GM23248 (cell line): ENCODE results near the gene MTREX. TPM values are rescaled to one million over a fixed set of nuclear protein-coding genes. Genes with fewer than 3 reads are reported as not detected.

Experiments used
- DNase-seq: peaks from one replicate; pipeline ENCODE4 v3.0.0-alpha.2; 2015
- H2AFZ ChIP-seq: fragments of 200-600 bp; sonication (generic); 2 replicates; pipeline ENCODE4 v1.6.1; 2016; ENCODE audit warnings: antibody characterized with exemption
- H3F3A ChIP-seq: fragments of 200-600 bp; sonication (generic); 2 replicates; pipeline ENCODE4 v1.6.1; 2016; ENCODE audit warnings: mild to moderate bottlenecking, antibody characterized with exemption, mixed run types; ENCODE audit not compliant: insufficient read depth
- H3K27ac ChIP-seq: fragments of 200-600 bp; sonication (generic); 2 replicates; pipeline ENCODE4 v1.5.1; 2016; ENCODE audit warnings: mild to moderate bottlenecking
- H3K27me3 ChIP-seq: fragments of 200-600 bp; sonication (generic); replicated peaks from 2 replicates; pipeline ENCODE4 v1.6.1; 2016; ENCODE audit warnings: mild to moderate bottlenecking; ENCODE audit not compliant: insufficient read depth
- H3K36me3 ChIP-seq: fragments of 200-600 bp; sonication (generic); 2 replicates; pipeline ENCODE4 v1.6.1; 2016; ENCODE audit warnings: low read depth, mild to moderate bottlenecking
- H3K4me1 ChIP-seq: fragments of 200-600 bp; sonication (generic); 2 replicates; pipeline ENCODE4 v1.6.1; 2016; ENCODE audit warnings: mild to moderate bottlenecking; ENCODE audit not compliant: insufficient read depth
- H3K4me2 ChIP-seq: fragments of 200-600 bp; sonication (generic); one replicate; pipeline ENCODE4 v1.6.1; 2016; ENCODE audit warnings: mild to moderate bottlenecking; ENCODE audit not compliant: unreplicated experiment
- H3K4me3 ChIP-seq: fragments of 200-600 bp; sonication (generic); 2 replicates; pipeline ENCODE4 v1.5.1; 2016; ENCODE audit warnings: mild to moderate bottlenecking
- H3K79me2 ChIP-seq: fragments of 200-600 bp; sonication (generic); 2 replicates; pipeline ENCODE4 v1.6.1; 2016; ENCODE audit warnings: mild to moderate bottlenecking; ENCODE audit not compliant: insufficient read depth
- H3K9ac ChIP-seq: fragments of 200-600 bp; sonication (generic); 2 replicates; pipeline ENCODE4 v1.6.1; 2016; ENCODE audit warnings: mild to moderate bottlenecking
- H3K9me2 ChIP-seq: fragments of 200-600 bp; sonication (generic); 2 replicates; pipeline ENCODE4 v1.6.1; 2016; ENCODE audit warnings: mixed run types, mild to moderate bottlenecking, moderate library complexity; ENCODE audit not compliant: insufficient read depth
- H3K9me3 ChIP-seq: fragments of 200-600 bp; sonication (generic); one replicate; pipeline ENCODE4 v1.6.1; 2017; ENCODE audit warnings: low read depth
- H4K20me1 ChIP-seq: fragments of 200-600 bp; sonication (generic); 2 replicates; pipeline ENCODE4 v1.6.0; 2016; ENCODE audit not compliant: insufficient read depth
- EZH2 ChIP-seq: fragments of 200-600 bp; sonication (generic); IDR thresholded peaks from 2 replicates; pipeline ENCODE4 v1.6.1; 2018; ENCODE audit warnings: antibody characterized with exemption, mild to moderate bottlenecking; ENCODE audit not compliant: insufficient read depth, poor library complexity, severe bottlenecking
- EZH2phosphoT487 ChIP-seq: fragments of 200-600 bp; sonication (generic); IDR thresholded peaks from 2 replicates; pipeline ENCODE4 v1.6.1; 2018; ENCODE audit warnings: antibody characterized with exemption, moderate library complexity, mild to moderate bottlenecking, low read depth; ENCODE audit not compliant: insufficient read depth
- WGBS, 2 experiments: methylation state at CpG; one replicate each; pipeline ENCODE4 v1.1.6; 2015 to 2017; ENCODE audit warnings: low lambda C conversion rate in 2 of 2, low coverage in 1 of 2; ENCODE audit errors: missing lambda C conversion rate in 2 of 2; 5-methylcytosine and 5-hydroxymethylcytosine counted together
- in situ Hi-C: fragments of 300-500 bp; cut with MboI; formaldehyde crosslinking; loops from 2 replicates; pipeline ENCODE4 v1.15.0; 2020
- polyA plus RNA-seq: library from polyadenylated mRNA; unstranded; fragments of >200 nt; fragmentation: Nextera tagmentation; extraction: Ambion mirVana; gene quantifications from 2 replicates; pipeline ENCODE4 v1.2.1, GENCODE V29; 2016
- total RNA-seq: library from RNA; depleted of rRNA; stranded (reverse); fragments of >200 nt; shearing (Covaris generic); gene quantifications from 2 replicates; pipeline ENCODE4 v1.2.3, GENCODE V29; 2014

Gene MTREX
- total and polyA plus RNA-seq, 2 experiments from 2014 or later, result 26.4 to 41.4 TPM

GRCh38 chr5:55432549-55432948, 124.8 kb downstream of the MTREX start:
- H2AFZ ChIP-seq, result no peak overlapping the region
- in situ Hi-C loops, result no loop called here
- no peaks in the 10 kb centered on the region for H4K20me1 ChIP-seq
- H3K36me3 ChIP-seq, result peaks cover 3% of the 10 kb centered on the region; the same call in 1 of the 2 replicates
- no peak for DNase-seq
- H3K4me2 ChIP-seq, result no peak overlapping the region
- H3K9ac ChIP-seq, result no peak overlapping the region
- 84 to 89% methylated on average over 4 of the region's 4 CpGs for WGBS, 2 experiments
- no peak overlapping the region for H3K4me3 ChIP-seq
- H3K27ac ChIP-seq, result no peak overlapping the region
- TF ChIP-seq EZH2 (no peak), EZH2phosphoT487 (no peak)
- H3K4me1 ChIP-seq, result peaks cover 10% of the 10 kb centered on the region
- no peaks in the 10 kb centered on the region for H3K9me3 ChIP-seq
- no peaks in the 10 kb centered on the region for H3K27me3 ChIP-seq
- H3K79me2 ChIP-seq, result peaks cover 38% of the 10 kb centered on the region
- H3F3A ChIP-seq, result peaks cover 31% of the 10 kb centered on the region
- H3K9me2 ChIP-seq, result no peaks in the 10 kb centered on the region

- Histone ChIP-seq H3K9me3 (no peaks in the 10 kb centered on the region), H3K4me1 (peaks cover 43% of the 10 kb centered on the region), H3K79me2 (0 out of 2 replicates have a peak, but pooled peaks cover under 1% of the 10 kb centered on the region), H3K9ac (peak overlapping the region; percentile 55; the same call in 1 of the 2 replicates), H3K4me2 (peak overlapping the region; percentile 72), H3K27ac (peak overlapping the region; percentile 80), H3F3A (peaks cover 58% of the 10 kb centered on the region), H3K36me3 (no peaks in the 10 kb centered on the region), H3K4me3 (0 out of 2 replicates have a peak overlapping the region, but pooled peaks have one; percentile 42), H4K20me1 (no peaks in the 10 kb centered on the region), H2AFZ (no peak overlapping the region), H3K9me2 (no peaks in the 10 kb centered on the region), H3K27me3 (no peaks in the 10 kb centered on the region)
- peak; percentile 27 for DNase-seq
- TF ChIP-seq EZH2phosphoT487 (no peak), EZH2 (no peak)
- in situ Hi-C loops, result no loop called here
- 47 to 74% methylated on average over 1 of the region's 1 CpG for WGBS, 2 experiments
Observed at GRCh38 chr5:55437452-55437851, 129.7 kb downstream of the MTREX start.

GRCh38 chr5:55437859-55438206, 130.0 kb downstream of the MTREX start:
- H3K9ac ChIP-seq, result peak overlapping the region; percentile 55
- 63 to 81% methylated on average over 2 of the region's 2 CpGs for WGBS, 2 experiments
- H3K4me3 ChIP-seq, result peak overlapping the region; percentile 42

GRCh38 chr5:55438998-55439397, 131.2 kb downstream of the MTREX start:
- no peaks in the 10 kb centered on the region for H3K9me2 ChIP-seq
- no peaks in the 10 kb centered on the region for H3K36me3 ChIP-seq
- H3K79me2 ChIP-seq, result peaks cover 11% of the 10 kb centered on the region; the same call in 1 of the 2 replicates
- peak; percentile 58 for DNase-seq
- H3K4me3 ChIP-seq, result no peak overlapping the region
- no peaks in the 10 kb centered on the region for H4K20me1 ChIP-seq
- H3F3A ChIP-seq, result peaks cover 58% of the 10 kb centered on the region
- peak overlapping the region; percentile 72 for H3K4me2 ChIP-seq
- peaks cover 43% of the 10 kb centered on the region for H3K4me1 ChIP-seq
- H3K27me3 ChIP-seq, result no peaks in the 10 kb centered on the region
- peak overlapping the region; percentile 80 for H3K27ac ChIP-seq
- no peak for TF ChIP-seq EZH2
- TF ChIP-seq EZH2phosphoT487, result no peak
- in situ Hi-C loops, result no loop called here
- H3K9ac ChIP-seq, result peak overlapping the region; percentile 55
- 94% methylated on average over 4 of the region's 4 CpGs for WGBS, 2 experiments
- H2AFZ ChIP-seq, result no peak overlapping the region
- H3K9me3 ChIP-seq, result no peaks in the 10 kb centered on the region

More at GRCh38 chr5:55437859-55438206, 130.0 kb downstream of the MTREX start:
- H3K4me2 ChIP-seq, result peak overlapping the region; percentile 72
- in situ Hi-C loops, result no loop called here
- H3K4me1 ChIP-seq, result peaks cover 43% of the 10 kb centered on the region
- no peaks in the 10 kb centered on the region for H3K27me3 ChIP-seq
- H3F3A ChIP-seq, result peaks cover 58% of the 10 kb centered on the region
- H3K27ac ChIP-seq, result peak overlapping the region; percentile 80
- no peaks in the 10 kb centered on the region for H4K20me1 ChIP-seq
- 0 out of 2 replicates have a peak, but pooled peaks cover 4% of the 10 kb centered on the region for H3K79me2 ChIP-seq
- DNase-seq, result no peak
- H3K9me3 ChIP-seq, result no peaks in the 10 kb centered on the region
- no peak overlapping the region for H2AFZ ChIP-seq
- H3K36me3 ChIP-seq, result no peaks in the 10 kb centered on the region
- H3K9me2 ChIP-seq, result no peaks in the 10 kb centered on the region
- no peak for TF ChIP-seq EZH2
- TF ChIP-seq EZH2phosphoT487, result no peak
